Activated CD8-positive, alpha-beta T cell treated with anti-CD3 and anti-CD28 coated beads for 36 hours (primary cell): ENCODE data around the gene PRDM11. TPM values are rescaled to one million over a fixed set of nuclear protein-coding genes. Genes with fewer than 3 reads are reported as not detected.

ENCODE experiments used
- ATAC-seq: fragments of 200-7000 bp; cut with Tn5 transposase; one replicate; pipeline ENCODE4 v1.10.0; 2021; ENCODE audit warnings: mild to moderate bottlenecking, moderate library complexity
- CTCF ChIA-PET: fragments of 350-600 bp; sonication (Branson Sonifier 250); formaldehyde crosslinking; loops from one replicate; lab custom pipeline; 2021; ENCODE audit warnings: antibody characterized with exemption; lab: Charles Lee
- POLR2A ChIA-PET: fragments of 350-600 bp; sonication (Branson Sonifier 250); formaldehyde crosslinking; loops from one replicate; lab custom pipeline; 2021; ENCODE audit warnings: antibody characterized with exemption; lab: Charles Lee
- DNase-seq: peaks from one replicate; pipeline ENCODE4 v3.0.0-alpha.2; 2020
- H3K27ac Mint-ChIP-seq: one replicate; pipeline ENCODE4 v1.8.0; 2021; ENCODE audit warnings: mild to moderate bottlenecking, mixed read lengths
- H3K27me3 Mint-ChIP-seq: one replicate; pipeline ENCODE4 v1.8.0; 2021; ENCODE audit warnings: mixed read lengths
- H3K36me3 Mint-ChIP-seq: one replicate; pipeline ENCODE4 v1.8.0; 2021; ENCODE audit warnings: low read depth, mixed read lengths
- H3K4me1 Mint-ChIP-seq: one replicate; pipeline ENCODE4 v1.8.0; 2021; ENCODE audit warnings: low read depth, mixed read lengths
- H3K4me3 Mint-ChIP-seq: one replicate; pipeline ENCODE4 v1.8.0; 2021; ENCODE audit warnings: mild to moderate bottlenecking, moderate library complexity, mixed read lengths
- H3K9me3 Mint-ChIP-seq: one replicate; pipeline ENCODE4 v1.8.0; 2021; ENCODE audit warnings: mixed read lengths
- CTCF ChIP-seq: fragments of 200-600 bp; IDR thresholded peaks from one replicate; pipeline ENCODE4 v1.8.0; 2022; ENCODE audit warnings: antibody characterized with exemption, mild to moderate bottlenecking
- intact Hi-C: fragments of 100-400 bp; cut with micrococcal nuclease; formaldehyde crosslinking; loops from one replicate; pipeline ENCODE4 v1.10.0; 2022
- total RNA-seq, 2 experiments: library from RNA; stranded (reverse); gene quantifications; one replicate each; pipeline ENCODE4 v1.2.3, GENCODE V29; 2021

Gene PRDM11
- total RNA-seq, 2 experiments from 2014 or later: 2.6 to 3.5 TPM

DNA sequence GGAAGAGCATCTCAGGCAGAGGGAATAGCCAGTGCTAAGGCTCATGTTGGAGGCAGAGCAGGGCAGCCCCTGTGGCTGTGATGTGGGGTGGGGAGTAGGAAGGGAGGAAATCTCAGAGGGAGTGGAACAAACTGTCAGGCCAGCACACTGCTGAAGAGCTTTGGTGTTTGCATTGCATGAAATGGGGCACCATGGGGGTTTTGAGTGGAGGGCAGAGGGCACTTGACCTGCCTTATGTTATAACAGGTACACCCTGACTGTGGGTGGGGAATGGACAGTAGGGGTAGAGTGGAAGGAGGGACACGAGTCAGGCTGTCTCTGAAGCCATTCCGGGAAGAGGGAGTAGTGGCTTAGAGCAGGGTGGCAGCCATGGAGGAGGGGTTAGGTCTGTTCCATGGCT, 24.0 kb downstream of the PRDM11 start:
- TF ChIP-seq CTCF: no peak
- no peak overlapping the region for H3K4me3 Mint-ChIP-seq
- H3K9me3 Mint-ChIP-seq: no peaks in the 10 kb centered on the region
- ATAC-seq: no peak
- peaks cover 16% of the 10 kb centered on the region for H3K4me1 Mint-ChIP-seq
- ChIA-PET POLR2A (no interaction called here), CTCF (interaction anchor here (2.2 kb wide), 1 partner anchor 60 kb away, joined by 9 read pairs; no protein-coding TSS in a partner anchor)
- no peak overlapping the region for H3K27ac Mint-ChIP-seq
- H3K36me3 Mint-ChIP-seq: no peaks in the 10 kb centered on the region
- no peaks in the 10 kb centered on the region for H3K27me3 Mint-ChIP-seq
- no peak for DNase-seq
- intact Hi-C loops: no loop called here

DNA sequence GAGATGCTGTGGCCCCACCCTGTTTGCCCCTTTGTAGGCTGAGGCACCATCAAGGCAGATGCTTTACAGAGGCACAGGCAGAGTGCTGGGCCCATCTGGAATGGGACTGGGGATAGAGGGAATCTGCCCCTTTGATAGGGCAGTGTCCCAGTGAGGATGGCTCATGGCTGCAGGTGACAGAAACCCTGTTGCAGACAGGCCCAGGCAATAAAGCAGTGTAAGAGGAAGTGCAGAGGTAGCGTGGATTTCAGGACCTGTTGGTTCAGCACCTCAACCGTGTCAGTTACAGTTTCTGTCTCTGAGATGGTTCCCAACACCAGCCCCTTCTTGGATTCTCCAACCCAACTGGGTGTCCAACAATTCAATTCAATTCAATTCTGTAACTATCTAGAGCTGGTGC, 25.1 kb downstream of the PRDM11 start:
- no peak for ATAC-seq
- no peak for DNase-seq
- ChIA-PET POLR2A (no interaction called here), CTCF (interaction anchor here (1.6 to 2.2 kb wide), 2 partner anchors 14 to 61 kb away, joined by 6 to 9 read pairs; no protein-coding TSS in a partner anchor)
- intact Hi-C loops: no loop called here
- Mint-ChIP-seq H3K4me1 (peaks cover 16% of the 10 kb centered on the region), H3K4me3 (no peak overlapping the region), H3K27me3 (no peaks in the 10 kb centered on the region), H3K27ac (no peak overlapping the region), H3K9me3 (no peaks in the 10 kb centered on the region), H3K36me3 (no peaks in the 10 kb centered on the region)
- no peak for TF ChIP-seq CTCF

GRCh38 chr11:45173064-45173463, 26.6 kb downstream of the PRDM11 start:
- Mint-ChIP-seq H3K4me3 (no peak overlapping the region), H3K9me3 (no peaks in the 10 kb centered on the region), H3K36me3 (no peaks in the 10 kb centered on the region), H3K4me1 (peaks cover 14% of the 10 kb centered on the region), H3K27ac (no peak overlapping the region), H3K27me3 (no peaks in the 10 kb centered on the region)
- no peak for TF ChIP-seq CTCF
- POLR2A ChIA-PET: no interaction called here
- CTCF ChIA-PET: no interaction called here
- intact Hi-C loops: no loop called here
- DNase-seq (no peak), ATAC-seq (no peak)

- Mint-ChIP-seq H3K4me1 (peaks cover 14% of the 10 kb centered on the region), H3K9me3 (no peaks in the 10 kb centered on the region), H3K27ac (no peak overlapping the region), H3K4me3 (no peak overlapping the region), H3K36me3 (no peaks in the 10 kb centered on the region), H3K27me3 (peaks cover 4% of the 10 kb centered on the region)
- TF ChIP-seq CTCF: no peak
- intact Hi-C loops: no loop called here
- ATAC-seq: no peak
- DNase-seq: no peak
- CTCF ChIA-PET: no interaction called here
- POLR2A ChIA-PET: no interaction called here
These were observed 27.9 kb downstream of the PRDM11 start for GRCh38 chr11:45174168-45174835.

- Mint-ChIP-seq H3K27ac (no peak overlapping the region), H3K9me3 (no peaks in the 10 kb centered on the region), H3K36me3 (no peaks in the 10 kb centered on the region), H3K4me3 (no peak overlapping the region), H3K27me3 (peaks cover 4% of the 10 kb centered on the region), H3K4me1 (peaks cover 10% of the 10 kb centered on the region)
- DNase-seq (no peak), ATAC-seq (no peak)
- intact Hi-C loops: no loop called here
- no peak for TF ChIP-seq CTCF
- CTCF ChIA-PET: no interaction called here
- POLR2A ChIA-PET: no interaction called here
These were observed 28.5 kb downstream of the PRDM11 start for GRCh38 chr11:45174963-45175362.
